GM11168 (cell line): Measurements from ENCODE around the gene CDC42BPG.
"Not testable (repeated sequence)": the region's sequence is repeated elsewhere in the genome, so short reads cannot be mapped to it uniquely, and the experiment has no call there.

Source experiments
- in situ Hi-C: fragments of 300-500 bp; cut with MboI; formaldehyde crosslinking; loops from one replicate; pipeline ENCODE4 v1.12.0; 2022; ENCODE audit warnings: low sequenced_read_pairs; ENCODE audit not compliant: unreplicated experiment

CDC42BPG gene

GRCh38 chr11:64837887-64838351 lies 6.5 kb downstream of the CDC42BPG start:
- in situ Hi-C loops, result no loop called here

GRCh38 chr11:64836448-64837072 lies 7.9 kb downstream of the CDC42BPG start:
- in situ Hi-C loops, result no loop called here

- in situ Hi-C loops, result no loop called here
Observed at GRCh38 chr11:64835616-64836447, 8.6 kb downstream of the CDC42BPG start.

GRCh38 chr11:64834723-64835615 lies 9.5 kb downstream of the CDC42BPG start:
- in situ Hi-C loops, result no loop called here

- in situ Hi-C loops, result no loop called here
Observed at GRCh38 chr11:64834031-64834722, 10.3 kb downstream of the CDC42BPG start.

- in situ Hi-C loops, result no loop called here
Observed at GRCh38 chr11:64833509-64833908, 10.9 kb downstream of the CDC42BPG start.

- in situ Hi-C loops, result no loop called here
Observed at GRCh38 chr11:64833198-64833502, 11.3 kb downstream of the CDC42BPG start.

GRCh38 chr11:64832467-64833197 lies 11.8 kb downstream of the CDC42BPG start:
- in situ Hi-C loops, result no loop called here

GRCh38 chr11:64831411-64831891 lies 13.0 kb downstream of the CDC42BPG start:
- in situ Hi-C loops, result no loop called here

- in situ Hi-C loops, result no loop called here
Observed at GRCh38 chr11:64829536-64830251, 14.8 kb downstream of the CDC42BPG start.

GRCh38 chr11:64827451-64827839 lies 17.0 kb downstream of the CDC42BPG start:
- in situ Hi-C loops, result no loop called here

GRCh38 chr11:64826578-64827450 lies 17.6 kb downstream of the CDC42BPG start:
- in situ Hi-C loops, result no loop called here

- in situ Hi-C loops, result no loop called here
Observed at GRCh38 chr11:64826062-64826461, 18.4 kb downstream of the CDC42BPG start.

- in situ Hi-C loops, result no loop called here
Observed at GRCh38 chr11:64823568-64824119, 20.8 kb downstream of the CDC42BPG start.

- in situ Hi-C loops, result no loop called here
Observed at GRCh38 chr11:64817476-64817875, 27.0 kb downstream of the CDC42BPG start.

- in situ Hi-C loops, result not testable (repeated sequence)
Observed at GRCh38 chr11:64815433-64815832, 29.0 kb downstream of the CDC42BPG start.

- in situ Hi-C loops, result no loop called here
Observed at GRCh38 chr11:64814712-64815187, 29.7 kb downstream of the CDC42BPG start.
